ENCODE measurements around the gene SLC16A7.

GRCh38 chr12:59650588-59651228 is 54.9 kb downstream of the SLC16A7 start:
- no peak for TF ChIP-seq POLR2AphosphoS5 (IDR thresholded peaks at IDR 0.05)
- TF ChIP-seq, protein P1, sequence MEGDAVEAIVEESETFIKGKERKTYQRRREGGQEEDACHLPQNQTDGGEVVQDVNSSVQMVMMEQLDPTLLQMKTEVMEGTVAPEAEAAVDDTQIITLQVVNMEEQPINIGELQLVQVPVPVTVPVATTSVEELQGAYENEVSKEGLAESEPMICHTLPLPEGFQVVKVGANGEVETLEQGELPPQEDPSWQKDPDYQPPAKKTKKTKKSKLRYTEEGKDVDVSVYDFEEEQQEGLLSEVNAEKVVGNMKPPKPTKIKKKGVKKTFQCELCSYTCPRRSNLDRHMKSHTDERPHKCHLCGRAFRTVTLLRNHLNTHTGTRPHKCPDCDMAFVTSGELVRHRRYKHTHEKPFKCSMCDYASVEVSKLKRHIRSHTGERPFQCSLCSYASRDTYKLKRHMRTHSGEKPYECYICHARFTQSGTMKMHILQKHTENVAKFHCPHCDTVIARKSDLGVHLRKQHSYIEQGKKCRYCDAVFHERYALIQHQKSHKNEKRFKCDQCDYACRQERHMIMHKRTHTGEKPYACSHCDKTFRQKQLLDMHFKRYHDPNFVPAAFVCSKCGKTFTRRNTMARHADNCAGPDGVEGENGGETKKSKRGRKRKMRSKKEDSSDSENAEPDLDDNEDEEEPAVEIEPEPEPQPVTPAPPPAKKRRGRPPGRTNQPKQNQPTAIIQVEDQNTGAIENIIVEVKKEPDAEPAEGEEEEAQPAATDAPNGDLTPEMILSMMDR (IDR thresholded peaks at IDR 0.05): no peak

Measured in upper lobe of left lung (tissue), 4 donors.